HepG2 (cell line): ENCODE data around the gene SLC66A3. TPM values are rescaled to one million over a fixed set of nuclear protein-coding genes. Genes with fewer than 3 reads are reported as not detected.
A peak's percentile ranks its signal among the peaks of the same experiment; 100 is the strongest.

ENCODE experiments used
- HOXA5 ChIP-seq: sonication (generic); formaldehyde crosslinking; IDR thresholded peaks from 2 replicates; pipeline ENCODE4 v1.4.0; 2020; ENCODE audit warnings: missing genetic modification reagents
- PATZ1 ChIP-seq: sonication (generic); formaldehyde crosslinking; IDR thresholded peaks from 2 replicates; pipeline ENCODE4 v1.4.0; 2020; ENCODE audit warnings: missing genetic modification reagents
- PHF21A ChIP-seq: sonication (generic); formaldehyde crosslinking; IDR thresholded peaks from 2 replicates; pipeline ENCODE4 v1.5.0; 2020; ENCODE audit warnings: mild to moderate bottlenecking, missing genetic modification reagents
- TFDP2 ChIP-seq: sonication (generic); formaldehyde crosslinking; IDR thresholded peaks from 2 replicates; pipeline ENCODE4 v1.4.0; 2020; ENCODE audit warnings: missing genetic modification reagents
- YY1 ChIP-seq: IDR thresholded peaks from 2 replicates; pipeline ENCODE4 v1.6.1; 2011; ENCODE audit warnings: low read length, low read depth, moderate library complexity, mild to moderate bottlenecking; ENCODE audit not compliant: insufficient read depth, insufficient replicate concordance
- ZNF343 ChIP-seq: sonication (generic); formaldehyde crosslinking; IDR thresholded peaks from 2 replicates; pipeline ENCODE4 v1.4.0; 2020; ENCODE audit warnings: mild to moderate bottlenecking, missing genetic modification reagents
- ZNF414 ChIP-seq: sonication (generic); formaldehyde crosslinking; IDR thresholded peaks from 2 replicates; pipeline ENCODE4 v1.5.0; 2020; ENCODE audit warnings: missing genetic modification reagents
- ZNF512B ChIP-seq: sonication (generic); formaldehyde crosslinking; IDR thresholded peaks from 2 replicates; pipeline ENCODE4 v1.5.1; 2020; ENCODE audit warnings: missing genetic modification reagents, mild to moderate bottlenecking, borderline replicate concordance
- ZNF572 ChIP-seq: sonication (generic); formaldehyde crosslinking; IDR thresholded peaks from 2 replicates; pipeline ENCODE4 v1.5.1; 2020; ENCODE audit warnings: mild to moderate bottlenecking, missing genetic modification reagents
- ZNF709 ChIP-seq: sonication (generic); formaldehyde crosslinking; IDR thresholded peaks from 2 replicates; pipeline ENCODE4 v1.5.0; 2020; ENCODE audit warnings: mild to moderate bottlenecking, missing genetic modification reagents
- ZNF724P ChIP-seq: sonication (generic); formaldehyde crosslinking; IDR thresholded peaks from 2 replicates; pipeline ENCODE4 v1.8.0; 2022; ENCODE audit warnings: missing genetic modification reagents, borderline replicate concordance
- ZNF781 ChIP-seq: sonication (generic); formaldehyde crosslinking; IDR thresholded peaks from 2 replicates; pipeline ENCODE4 v1.5.1; 2020; ENCODE audit warnings: borderline replicate concordance, mild to moderate bottlenecking, missing genetic modification reagents; ENCODE audit errors: not compliant biosample characterization
- ZSCAN30 ChIP-seq: sonication (generic); formaldehyde crosslinking; IDR thresholded peaks from 2 replicates; pipeline ENCODE4 v1.5.0; 2020; ENCODE audit warnings: mild to moderate bottlenecking, missing genetic modification reagents
- polyA plus RNA-seq, 8 experiments: library from polyadenylated mRNA; depleted of rRNA in 3 of 8; stranded (reverse) in 7 of 8; unstranded in 1 of 8; fragments of >200 nt; fragmentation: Illumina TruSeq in 4 of 8; extraction: Trizol in 4 of 8; gene quantifications; 2 replicates each; pipeline versions ENCODE4 v1.2.1 to v1.2.3, GENCODE V29; 2011 to 2016; ENCODE audit warnings: low read depth in 4 of 8, missing spikeins in 1 of 8, mixed read lengths in 1 of 8; ENCODE audit not compliant: insufficient read depth in 1 of 8
- total RNA-seq, 5 experiments: library from RNA; depleted of rRNA; stranded (reverse); fragments of >200 nt; fragmentation: Illumina TruSeq; extraction: Trizol; gene quantifications; 2 replicates each; pipeline ENCODE4 v1.2.3, GENCODE V29; 2016; ENCODE audit warnings: low read depth in 1 of 5
- TF ChIP-seq, protein P1 (sequence below): IDR thresholded peaks from 2 replicates; pipeline ENCODE4 v1.6.1; 2016; ENCODE audit warnings: missing genetic modification reagents, missing compliant biosample characterization
- TF ChIP-seq, protein P2 (sequence below): sonication (generic); formaldehyde crosslinking; conservative IDR thresholded peaks from 2 replicates; pipeline ENCODE4 v1.8.0; 2022; ENCODE audit warnings: missing genetic modification reagents
- TF ChIP-seq, protein P3 (sequence below): sonication (generic); formaldehyde crosslinking; IDR thresholded peaks from 2 replicates; pipeline ENCODE4 v1.4.0; 2020; ENCODE audit warnings: missing genetic modification reagents

Gene SLC66A3
- total and polyA plus RNA-seq, 2 of the 13 experiments (the other 11 are each of a cell fraction or from before 2014, with no cell fraction given), result 2.2 to 3.7 TPM

DNA sequence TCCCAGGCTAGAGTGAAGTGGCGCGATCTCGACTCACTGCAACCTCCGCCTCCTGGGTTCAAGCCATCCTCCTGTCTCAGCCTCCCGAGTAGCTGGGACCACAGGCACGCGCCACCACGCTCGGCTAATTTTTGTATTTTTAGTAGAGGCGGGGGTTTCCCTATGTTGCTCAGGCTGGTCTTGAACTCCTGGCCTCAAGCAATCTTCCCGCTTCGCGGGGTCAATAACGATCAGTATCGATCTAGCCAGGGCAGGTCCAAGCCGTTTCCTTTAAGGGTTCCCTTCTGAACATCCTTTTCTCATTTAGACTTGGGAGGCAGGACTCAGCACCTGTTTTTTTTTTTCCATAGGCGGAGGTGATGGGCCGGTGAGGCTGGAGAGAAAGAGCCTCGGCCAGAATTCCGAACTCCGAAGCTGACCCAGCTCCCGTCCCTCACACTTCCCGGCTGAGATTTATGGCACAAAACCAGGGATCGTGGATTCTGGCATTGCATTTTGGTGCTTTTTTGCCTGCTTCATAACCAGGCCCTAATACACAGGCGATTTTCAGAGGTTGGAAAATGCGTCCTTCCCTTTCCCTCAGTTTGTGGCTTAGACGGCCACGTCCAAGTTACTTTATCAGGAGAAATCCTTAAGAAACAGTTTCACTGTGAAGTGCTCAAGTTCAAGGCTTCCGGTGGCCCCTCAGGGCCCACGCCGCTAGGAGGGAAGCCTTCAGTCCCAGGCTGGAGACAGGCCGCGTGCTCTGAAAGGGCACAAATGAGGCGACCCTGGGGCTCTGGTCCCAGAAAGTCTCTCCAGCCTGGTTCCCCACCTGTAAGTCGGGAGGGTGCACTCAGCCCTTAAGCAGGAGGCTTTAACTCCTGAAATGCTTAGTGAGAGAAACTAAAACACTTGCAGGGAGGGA lies 998 bp upstream of the SLC66A3 start (continued):
- no peak for TF ChIP-seq ZNF512B
- no peak for TF ChIP-seq PATZ1 (CRISPR knock-in tag)
- TF ChIP-seq, protein P1, sequence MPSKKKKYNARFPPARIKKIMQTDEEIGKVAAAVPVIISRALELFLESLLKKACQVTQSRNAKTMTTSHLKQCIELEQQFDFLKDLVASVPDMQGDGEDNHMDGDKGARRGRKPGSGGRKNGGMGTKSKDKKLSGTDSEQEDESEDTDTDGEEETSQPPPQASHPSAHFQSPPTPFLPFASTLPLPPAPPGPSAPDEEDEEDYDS (CRISPR knock-in tag), result no peak
- 0 out of 2 replicates have a peak, but pooled peaks have one; percentile 30 for TF ChIP-seq ZNF709 (CRISPR knock-in tag)
- TF ChIP-seq ZNF572 (CRISPR knock-in tag), result peak; percentile 83; the same call in 1 of the 2 replicates
- TF ChIP-seq ZNF414 (CRISPR knock-in tag), result 0 out of 2 replicates have a peak, but pooled peaks have one; percentile 16
- TF ChIP-seq TFDP2 (CRISPR knock-in tag), result peak; percentile 35; the same call in 1 of the 2 replicates
- peak; percentile 64; the same call in 1 of the 2 replicates for TF ChIP-seq ZNF724P (CRISPR knock-in tag)
- no peak for TF ChIP-seq YY1
- TF ChIP-seq ZNF781 (CRISPR knock-in tag), result peak; percentile 37
- TF ChIP-seq, protein P2, sequence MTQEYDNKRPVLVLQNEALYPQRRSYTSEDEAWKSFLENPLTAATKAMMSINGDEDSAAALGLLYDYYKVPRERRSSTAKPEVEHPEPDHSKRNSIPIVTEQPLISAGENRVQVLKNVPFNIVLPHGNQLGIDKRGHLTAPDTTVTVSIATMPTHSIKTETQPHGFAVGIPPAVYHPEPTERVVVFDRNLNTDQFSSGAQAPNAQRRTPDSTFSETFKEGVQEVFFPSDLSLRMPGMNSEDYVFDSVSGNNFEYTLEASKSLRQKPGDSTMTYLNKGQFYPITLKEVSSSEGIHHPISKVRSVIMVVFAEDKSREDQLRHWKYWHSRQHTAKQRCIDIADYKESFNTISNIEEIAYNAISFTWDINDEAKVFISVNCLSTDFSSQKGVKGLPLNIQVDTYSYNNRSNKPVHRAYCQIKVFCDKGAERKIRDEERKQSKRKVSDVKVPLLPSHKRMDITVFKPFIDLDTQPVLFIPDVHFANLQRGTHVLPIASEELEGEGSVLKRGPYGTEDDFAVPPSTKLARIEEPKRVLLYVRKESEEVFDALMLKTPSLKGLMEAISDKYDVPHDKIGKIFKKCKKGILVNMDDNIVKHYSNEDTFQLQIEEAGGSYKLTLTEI (CRISPR knock-in tag), result no peak
- TF ChIP-seq, protein P3, sequence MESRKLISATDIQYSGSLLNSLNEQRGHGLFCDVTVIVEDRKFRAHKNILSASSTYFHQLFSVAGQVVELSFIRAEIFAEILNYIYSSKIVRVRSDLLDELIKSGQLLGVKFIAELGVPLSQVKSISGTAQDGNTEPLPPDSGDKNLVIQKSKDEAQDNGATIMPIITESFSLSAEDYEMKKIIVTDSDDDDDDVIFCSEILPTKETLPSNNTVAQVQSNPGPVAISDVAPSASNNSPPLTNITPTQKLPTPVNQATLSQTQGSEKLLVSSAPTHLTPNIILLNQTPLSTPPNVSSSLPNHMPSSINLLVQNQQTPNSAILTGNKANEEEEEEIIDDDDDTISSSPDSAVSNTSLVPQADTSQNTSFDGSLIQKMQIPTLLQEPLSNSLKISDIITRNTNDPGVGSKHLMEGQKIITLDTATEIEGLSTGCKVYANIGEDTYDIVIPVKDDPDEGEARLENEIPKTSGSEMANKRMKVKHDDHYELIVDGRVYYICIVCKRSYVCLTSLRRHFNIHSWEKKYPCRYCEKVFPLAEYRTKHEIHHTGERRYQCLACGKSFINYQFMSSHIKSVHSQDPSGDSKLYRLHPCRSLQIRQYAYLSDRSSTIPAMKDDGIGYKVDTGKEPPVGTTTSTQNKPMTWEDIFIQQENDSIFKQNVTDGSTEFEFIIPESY, result no peak
- TF ChIP-seq HOXA5, result no peak
- no peak for TF ChIP-seq ZNF343 (CRISPR knock-in tag)
- TF ChIP-seq ZSCAN30 (CRISPR knock-in tag), result no peak
- 0 out of 2 replicates have a peak, but pooled peaks have one; percentile 22 for TF ChIP-seq PHF21A (CRISPR knock-in tag)
